Measurements from ENCODE around the gene GAN.

GAN gene

DNA sequence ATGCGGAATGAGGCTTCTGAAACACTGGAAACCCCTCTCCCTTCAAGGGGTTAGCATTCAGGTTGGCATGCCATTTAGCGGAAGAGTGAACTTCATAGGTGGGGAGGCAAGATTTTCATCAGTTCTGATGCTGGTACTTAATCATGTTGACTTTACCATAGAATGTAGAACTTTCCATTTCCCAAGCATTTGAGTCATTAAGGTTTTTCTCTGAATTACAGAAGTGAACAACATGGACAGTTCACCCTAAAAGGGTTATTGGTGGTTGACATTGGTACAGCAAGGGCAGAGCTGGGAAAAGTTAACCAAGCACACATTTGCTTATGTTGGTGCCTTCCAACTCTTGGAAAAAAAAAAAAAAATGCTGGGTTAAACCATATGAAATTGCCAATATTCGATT is 39.1 kb downstream of the GAN start:
- no peak for DNase-seq (ENCODE audit: low read depth in 2 of 2)

GRCh38 chr16:81357711-81358260 is 43.0 kb downstream of the GAN start:
- no peak for DNase-seq (ENCODE audit: low read depth in 2 of 2)

- DNase-seq (ENCODE audit: low read depth in 2 of 2), result no peak
Observed at GRCh38 chr16:81358860-81359259, 44.1 kb downstream of the GAN start.

GRCh38 chr16:81360135-81360534 is 45.4 kb downstream of the GAN start:
- no peak for DNase-seq (ENCODE audit: low read depth in 2 of 2)

GRCh38 chr16:81365731-81366130 is 51.0 kb downstream of the GAN start:
- no peak for DNase-seq (ENCODE audit: low read depth in 2 of 2)

DNA sequence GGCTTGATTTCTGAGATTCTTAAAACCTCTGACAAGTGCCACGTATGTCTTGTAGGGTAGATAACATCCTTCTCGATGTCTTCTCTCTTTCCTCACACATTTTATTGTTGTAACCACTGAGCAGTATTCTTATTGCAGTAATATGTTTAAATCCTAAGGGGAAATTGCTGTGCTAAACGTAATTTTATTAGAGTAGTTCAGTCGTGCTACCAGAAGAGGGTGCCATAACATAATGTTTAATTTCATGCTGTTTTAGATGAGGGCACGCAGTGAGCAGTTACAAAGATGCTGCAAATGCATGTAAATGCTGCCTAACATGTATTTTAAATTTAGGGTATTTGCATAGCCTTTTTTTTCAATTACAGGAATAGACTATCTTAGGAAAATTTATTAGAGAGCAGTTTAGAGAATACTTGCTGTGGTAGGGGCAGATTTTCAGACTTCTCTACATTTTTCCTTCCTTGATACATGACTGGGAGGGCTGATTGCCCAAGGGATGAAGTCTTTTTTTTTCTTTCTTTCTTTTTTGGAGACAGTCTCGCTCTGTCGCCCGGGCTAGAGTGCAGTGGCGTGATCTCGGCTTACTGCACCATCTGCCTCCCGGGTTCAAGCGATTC is 51.7 kb downstream of the GAN start:
- no peak for DNase-seq (ENCODE audit: low read depth in 2 of 2)

GRCh38 chr16:81367821-81368220 is 53.1 kb downstream of the GAN start:
- DNase-seq (ENCODE audit: low read depth in 2 of 2), result no peak

GRCh38 chr16:81369888-81370504 is 55.2 kb downstream of the GAN start:
- no peak for DNase-seq (ENCODE audit: low read depth in 2 of 2)

DNA sequence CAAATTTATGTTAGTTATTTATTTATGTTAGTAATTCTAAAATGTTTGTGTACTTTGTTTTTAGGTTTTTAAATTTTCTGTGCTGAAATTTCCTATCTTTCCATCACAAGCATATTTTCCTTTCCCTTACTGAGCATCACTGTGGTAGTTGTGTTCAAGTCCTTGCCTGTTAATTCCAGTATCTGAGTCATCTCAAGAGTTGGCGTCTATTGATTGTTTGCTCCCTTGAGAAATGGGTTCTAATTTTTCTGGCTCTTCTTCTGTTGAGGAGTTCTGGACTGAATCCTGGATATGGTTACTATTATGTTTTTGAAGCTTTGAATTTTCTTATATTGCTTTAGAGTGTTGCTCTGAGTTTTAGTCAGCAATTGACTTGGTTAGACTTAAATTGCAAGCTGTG is 56.3 kb downstream of the GAN start:
- DNase-seq (ENCODE audit: low read depth in 2 of 2), result no peak

GRCh38 chr16:81374550-81374949 is 59.8 kb downstream of the GAN start:
- DNase-seq (ENCODE audit: low read depth in 2 of 2), result no peak

- DNase-seq (ENCODE audit: low read depth in 2 of 2), result peak in 1 of 2 donors; percentile 4
Observed at GRCh38 chr16:81376880-81377279, 62.1 kb downstream of the GAN start.

DNA sequence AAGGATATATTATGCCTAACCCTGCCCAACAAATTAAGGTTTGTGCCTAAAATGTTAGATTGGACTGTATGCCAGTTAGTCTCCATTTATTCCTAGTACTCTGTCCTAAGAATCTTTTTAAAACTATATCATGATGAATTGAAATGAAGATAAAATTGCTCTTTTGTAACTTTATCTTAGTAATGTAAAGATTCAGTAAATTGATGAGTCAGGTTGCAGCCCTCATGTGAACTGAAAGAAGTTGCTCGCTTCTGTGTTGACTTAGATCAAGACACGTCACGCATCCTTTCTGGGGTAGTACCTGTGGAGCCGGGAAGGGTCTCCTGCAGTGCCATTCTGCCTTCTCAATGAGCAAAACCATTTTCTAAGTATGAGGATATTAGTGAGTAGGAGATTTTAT is 63.3 kb downstream of the GAN start:
- no peak for DNase-seq (ENCODE audit: low read depth in 2 of 2)

DNA sequence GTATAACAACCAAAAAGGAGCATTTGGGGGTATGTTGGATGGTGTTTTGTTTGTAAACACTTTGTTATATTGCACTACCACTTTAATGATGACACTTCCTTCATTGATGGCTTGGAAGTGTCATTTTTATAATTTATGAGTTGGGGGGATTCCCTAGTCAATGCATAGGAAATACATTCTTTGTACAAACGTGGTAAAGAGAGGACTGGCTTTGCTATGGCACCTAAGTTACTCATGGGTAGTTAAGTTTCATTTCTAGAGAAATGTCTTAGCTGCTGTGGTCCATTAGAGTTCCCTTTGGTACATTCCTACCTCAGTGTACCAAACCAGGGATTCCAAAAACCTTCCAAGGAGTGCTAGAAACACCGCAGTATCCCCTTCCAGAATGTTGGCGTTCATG is 66.2 kb downstream of the GAN start:
- no peak for DNase-seq (ENCODE audit: low read depth in 2 of 2)

- DNase-seq (ENCODE audit: low read depth in 2 of 2), result no peak
Observed at GRCh38 chr16:81384006-81384405, 69.2 kb downstream of the GAN start.

DNA sequence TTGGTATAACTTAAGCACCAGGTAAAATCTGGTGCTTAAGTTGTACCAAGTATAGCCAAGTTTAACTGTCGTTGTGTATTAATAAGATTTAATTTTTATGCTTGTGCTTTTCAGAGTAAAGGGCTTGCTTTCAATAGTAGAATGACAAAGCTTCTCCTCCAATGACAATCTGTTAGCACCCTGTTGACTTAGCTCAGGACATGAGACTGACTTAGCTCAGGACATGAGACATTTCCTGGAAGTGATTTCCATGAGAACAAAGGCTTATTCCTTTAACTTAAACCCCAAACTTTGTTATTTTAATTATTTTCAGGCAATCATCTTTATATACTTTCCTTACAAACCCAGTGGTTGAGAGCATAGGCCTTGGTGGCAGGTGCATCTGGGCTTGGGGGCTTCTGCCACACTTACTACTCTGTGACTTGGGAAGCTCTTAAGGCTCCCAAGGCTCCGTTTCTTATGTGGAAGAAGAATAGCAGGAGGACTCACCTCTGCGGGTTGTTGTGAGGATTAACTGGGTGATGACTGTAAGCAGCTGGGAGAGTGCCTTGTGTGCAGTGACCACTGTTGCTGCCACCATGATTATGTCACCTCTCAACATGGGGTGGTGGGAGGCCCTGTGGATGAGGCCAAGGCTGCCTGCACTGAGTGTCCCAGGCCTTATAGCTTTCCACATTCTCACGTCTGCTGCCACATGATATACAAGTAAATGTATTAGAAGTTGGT is 70.4 kb downstream of the GAN start:
- DNase-seq (ENCODE audit: low read depth in 2 of 2), result no peak

DNA sequence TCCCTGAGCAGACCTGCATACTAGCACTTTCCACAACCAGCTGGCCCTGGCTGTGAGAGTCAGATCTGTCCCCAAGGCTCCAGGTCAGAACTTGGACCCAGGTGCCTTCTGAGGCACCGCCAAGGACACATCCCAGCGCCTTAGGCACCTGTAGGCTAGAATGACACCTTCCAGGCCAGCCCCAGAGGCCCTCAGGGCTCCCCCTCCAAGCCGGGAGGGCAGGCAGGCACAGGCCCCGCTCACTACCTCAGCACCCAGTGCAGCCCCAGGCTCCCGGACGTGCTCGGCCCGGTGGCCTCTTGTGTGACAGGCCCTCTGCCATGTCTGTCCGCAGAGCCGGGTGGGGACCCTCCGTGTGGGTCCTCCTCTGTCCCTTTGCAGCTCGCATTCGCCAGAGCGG is 73.6 kb downstream of the GAN start:
- no peak for DNase-seq (ENCODE audit: low read depth in 2 of 2)

DNA sequence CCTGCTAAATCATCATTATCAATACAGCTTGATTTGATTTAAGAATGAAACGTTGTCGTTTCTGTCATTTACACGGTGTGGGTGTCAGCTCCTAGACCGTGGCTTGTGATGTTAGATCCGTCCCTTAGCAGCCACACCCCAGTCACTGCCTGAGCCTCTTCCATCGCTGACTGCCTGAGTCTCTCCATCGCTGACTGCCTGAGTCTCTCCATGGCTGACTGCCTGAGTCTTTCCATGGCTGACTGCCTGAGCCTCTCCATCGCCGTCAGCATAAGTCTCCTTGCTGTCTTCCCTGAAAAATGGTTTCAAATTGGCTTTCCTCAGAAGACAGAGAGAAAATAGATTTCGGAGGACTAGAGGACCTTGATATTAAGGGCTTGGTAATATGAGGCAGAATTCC is 76.1 kb downstream of the GAN start:
- DNase-seq (ENCODE audit: low read depth in 2 of 2), result no peak

- DNase-seq (ENCODE audit: low read depth in 2 of 2), result no peak
Observed at GRCh38 chr16:81392011-81392410, 77.2 kb downstream of the GAN start.

DNA sequence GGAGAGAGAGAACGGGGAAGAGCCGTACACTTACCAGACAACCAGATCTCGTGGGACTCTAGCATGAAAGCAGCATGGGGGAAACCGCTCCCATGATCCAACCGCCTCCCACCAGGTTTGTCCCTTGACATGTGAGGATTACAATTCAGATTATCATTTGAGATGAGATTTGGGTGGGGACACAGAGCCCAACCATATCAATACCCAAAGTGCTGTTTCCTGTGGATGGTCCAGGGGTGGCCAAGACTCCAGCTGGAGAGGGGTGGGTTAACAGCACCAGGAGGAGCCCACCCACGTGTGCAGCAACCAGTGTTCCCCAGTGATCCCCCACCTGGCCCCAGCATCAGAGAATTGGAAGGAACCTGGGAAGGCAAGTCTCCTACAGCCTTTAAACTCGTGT is 79.7 kb downstream of the GAN start:
- DNase-seq (ENCODE audit: low read depth in 2 of 2), result no peak

DNA sequence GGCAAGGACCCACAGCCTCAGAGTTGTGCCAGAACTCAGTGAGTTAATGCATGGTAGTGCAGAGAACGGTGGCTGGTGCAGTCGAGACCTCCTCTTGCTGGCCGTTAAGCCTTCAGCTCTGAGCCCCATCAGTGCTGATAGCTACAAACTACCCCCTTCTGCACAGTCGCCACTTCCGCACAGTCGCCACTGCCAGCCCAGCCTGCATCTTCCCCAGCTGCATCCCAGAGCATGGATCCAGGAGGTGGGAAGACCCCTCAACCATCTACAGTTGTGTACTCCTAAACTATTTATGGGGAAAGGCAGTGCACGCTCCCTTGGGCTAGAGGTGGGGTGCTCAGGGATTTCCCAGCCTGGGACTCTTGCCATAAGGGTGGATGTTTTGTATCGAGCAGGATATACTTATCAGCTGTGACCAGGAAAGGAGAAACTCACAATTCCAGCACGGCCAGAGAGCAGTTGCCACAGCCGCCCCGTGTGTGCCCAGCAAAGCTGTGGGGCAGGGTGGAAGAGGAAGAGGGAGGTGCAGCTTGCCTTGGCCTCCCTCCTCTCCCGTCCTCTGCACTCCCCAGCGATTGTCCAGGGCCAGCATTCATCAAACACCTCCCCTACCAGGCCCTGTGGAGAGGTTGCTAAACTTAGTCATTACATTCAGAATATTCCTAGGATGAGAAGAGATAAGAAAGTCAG is 80.3 kb downstream of the GAN start:
- no peak for DNase-seq (ENCODE audit: low read depth in 2 of 2)

DNA sequence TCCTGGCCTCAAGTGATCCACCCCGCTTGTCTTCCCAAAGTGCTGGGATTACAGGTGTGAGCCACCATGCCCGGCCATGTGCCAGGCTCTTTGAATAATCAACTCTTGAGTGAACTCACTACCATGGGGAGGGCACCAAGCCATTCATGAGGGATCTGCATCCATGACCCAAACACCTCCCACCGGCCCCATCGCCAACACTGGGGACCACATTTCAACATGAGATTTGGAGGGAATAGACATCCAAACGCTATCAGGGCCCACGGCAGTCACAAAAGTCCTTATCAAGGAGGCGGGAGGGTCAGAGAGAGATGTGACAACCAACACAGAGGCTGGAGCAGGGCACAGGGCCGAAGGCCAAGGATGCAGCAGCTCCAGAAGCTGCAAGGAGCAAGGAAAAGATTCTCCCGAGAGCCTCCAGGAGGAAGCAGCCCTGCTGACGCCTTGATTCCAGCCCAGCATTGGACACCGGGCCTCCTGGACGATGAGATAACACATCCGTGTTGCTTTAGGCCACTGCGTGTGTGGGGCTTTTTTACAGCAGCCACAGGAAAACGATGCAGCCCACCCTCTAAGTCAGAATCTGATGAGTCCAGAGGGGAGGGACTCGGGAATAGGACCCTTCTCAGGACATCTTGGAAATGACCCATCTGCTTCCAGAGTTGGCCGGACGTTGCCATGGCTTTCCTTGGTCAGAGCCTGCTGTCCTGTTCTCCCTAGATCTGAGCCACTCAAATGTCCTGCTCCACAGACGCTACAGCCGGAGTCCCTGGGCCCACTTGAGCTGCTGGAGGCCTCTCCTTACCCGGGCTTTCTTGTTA is 82.5 kb downstream of the GAN start:
- DNase-seq (ENCODE audit: low read depth in 2 of 2), result no peak
